GM12878 (cell line): ENCODE results near the gene CDKN2A. TPM values are rescaled to one million over a fixed set of nuclear protein-coding genes. Genes with fewer than 3 reads are reported as not detected.
A peak's percentile ranks its signal among the peaks of the same experiment; 100 is the strongest.

Experiments used
- ATAC-seq: fragments of 200-7000 bp; cut with Tn5 transposase; 3 replicates; pipeline ENCODE4 v1.9.1; 2020; ENCODE audit warnings: mild to moderate bottlenecking, moderate library complexity
- BruUV-seq: library from RNA; stranded (reverse); fragments of 400-500 nt; replicated peaks from 2 replicates; lab custom pipeline; 2021; lab: Mats Ljungman, UMichigan
- CTCF ChIA-PET: fragments of 300-600 bp; sonication (Branson Sonifier 250); formaldehyde crosslinking; extraction: SDS; loops from one replicate; lab custom pipeline; 2021; ENCODE audit warnings: inconsistent platforms; lab: Yijun Ruan, JAX
- POLR2A ChIA-PET: fragments of 350-600 bp; formaldehyde crosslinking; extraction: SDS; loops from one replicate; lab custom pipeline; 2021; ENCODE audit warnings: inconsistent platforms; lab: Charles Lee
- RAD21 ChIA-PET: fragments of 300-600 bp; sonication (Branson Sonifier 250); formaldehyde crosslinking; loops from one replicate; lab custom pipeline; 2023; ENCODE audit warnings: antibody characterized with exemption; ENCODE audit not compliant: unreplicated experiment; lab: Charles Lee
- SMC1A ChIA-PET: fragments of 300-600 bp; sonication (Branson Sonifier 250); formaldehyde crosslinking; loops from one replicate; lab custom pipeline; 2023; ENCODE audit not compliant: unreplicated experiment, uncharacterized antibody; lab: Charles Lee
- DNase-seq: peaks from one replicate; pipeline ENCODE4 v3.0.0-alpha.2; 2011; ENCODE audit warnings: low read depth, low spot score
- FAIRE-seq: peaks from 3 replicates; lab custom pipeline; 2011; peaks lifted over from hg19 to GRCh38; lab: Jason Lieb, UNC
- H2AFZ ChIP-seq: 2 replicates; pipeline ENCODE4 v1.6.0; 2011; ENCODE audit warnings: low read depth, low read length, control low read depth; ENCODE audit not compliant: control insufficient read depth
- H3K27ac ChIP-seq: 2 replicates; pipeline ENCODE4 v1.5.1; 2011; ENCODE audit warnings: control low read depth; ENCODE audit not compliant: control insufficient read depth, insufficient read depth
- H3K27me3 ChIP-seq, 2 experiments: replicated peaks in 1 of 2; 2 replicates each; pipeline versions ENCODE4 v1.6.0 to v1.6.1; 2011; ENCODE audit warnings: low read length in 1 of 2; ENCODE audit not compliant: control insufficient read depth in 2 of 2, insufficient read depth in 2 of 2
- H3K36me3 ChIP-seq, 2 experiments: 2 replicates each; pipeline ENCODE4 v1.5.1; 2011; ENCODE audit warnings: low read length in 1 of 2; ENCODE audit not compliant: control insufficient read depth in 2 of 2, insufficient read depth in 2 of 2
- H3K4me1 ChIP-seq: 2 replicates; pipeline ENCODE4 v1.6.1; 2011; ENCODE audit warnings: mild to moderate bottlenecking, low read length, moderate library complexity, mixed read lengths; ENCODE audit not compliant: control insufficient read depth, insufficient read depth
- H3K4me2 ChIP-seq: 2 replicates; pipeline ENCODE4 v1.6.0; 2011; ENCODE audit warnings: control low read depth; ENCODE audit not compliant: control insufficient read depth, insufficient read depth
- H3K4me3 ChIP-seq: fragments of 200-600 bp; sonication (generic); 2 replicates; pipeline ENCODE4 v1.5.1; 2016
- H3K79me2 ChIP-seq: 2 replicates; pipeline ENCODE4 v1.6.0; 2011; ENCODE audit warnings: low read length; ENCODE audit not compliant: control insufficient read depth, insufficient read depth
- H3K9ac ChIP-seq: 2 replicates; pipeline ENCODE4 v1.8.0; 2011; ENCODE audit warnings: low read length, control low read depth, mixed read lengths; ENCODE audit not compliant: control insufficient read depth, insufficient read depth
- H3K9me3 ChIP-seq: replicated peaks from 3 replicates; pipeline ENCODE4 v1.5.1; 2011; ENCODE audit warnings: mild to moderate bottlenecking, low read length; ENCODE audit not compliant: control insufficient read depth, insufficient read depth
- H4K20me1 ChIP-seq: 2 replicates; pipeline ENCODE4 v1.6.0; 2011; ENCODE audit not compliant: control insufficient read depth, insufficient read depth
- BACH1 ChIP-seq: fragments of 450-650 bp; IDR thresholded peaks from 2 replicates; pipeline ENCODE4 v1.6.1; 2017; ENCODE audit warnings: mild to moderate bottlenecking, borderline replicate concordance
- BHLHE40 ChIP-seq, 2 experiments: fragments of 450-650 bp in 1 of 2; IDR thresholded peaks; 2 replicates each; pipeline ENCODE4 v1.6.1; 2011 to 2017; ENCODE audit warnings: low read depth in 2 of 2, borderline replicate concordance in 1 of 2, improper control_type of control experiment in 1 of 2, low read length in 1 of 2, mild to moderate bottlenecking in 1 of 2
- FOS ChIP-seq: IDR thresholded peaks from 3 replicates; pipeline ENCODE4 v1.6.1; 2011; ENCODE audit warnings: borderline replicate concordance; ENCODE audit not compliant: insufficient read length; ENCODE audit errors: extremely low read depth
- HDAC6 ChIP-seq: fragments of 200-600 bp; sonication (generic); IDR thresholded peaks from one replicate; pipeline ENCODE4 v1.8.0; 2017; ENCODE audit warnings: antibody characterized with exemption; ENCODE audit not compliant: unreplicated experiment
- IKZF2 ChIP-seq, 2 experiments: fragments of 450-650 bp; IDR thresholded peaks; 2 replicates each; pipeline ENCODE4 v1.6.1; 2017; ENCODE audit warnings: mild to moderate bottlenecking in 2 of 2, moderate library complexity in 2 of 2
- JUND ChIP-seq: IDR thresholded peaks from 2 replicates; pipeline ENCODE4 v1.6.1; 2012; ENCODE audit warnings: low read depth, mild to moderate bottlenecking, low read length, improper control_type of control experiment, moderate library complexity
- KAT2A ChIP-seq: conservative IDR thresholded peaks from 2 replicates; pipeline ENCODE4 v1.6.1; 2011; ENCODE audit warnings: low read depth, low read length; ENCODE audit not compliant: control insufficient read depth
- KLF5 ChIP-seq: fragments of 450-650 bp; IDR thresholded peaks from 2 replicates; pipeline ENCODE4 v1.6.1; 2014; ENCODE audit warnings: mild to moderate bottlenecking; ENCODE audit not compliant: partially characterized antibody
- MEF2A ChIP-seq: IDR thresholded peaks from 2 replicates; pipeline ENCODE4 v1.6.1; 2011; ENCODE audit warnings: low read depth, mild to moderate bottlenecking, low read length, moderate library complexity; ENCODE audit not compliant: insufficient read depth
- MXI1 ChIP-seq: fragments of 150-350 bp; IDR thresholded peaks from 2 replicates; pipeline ENCODE4 v1.6.1; 2011; ENCODE audit warnings: low read depth, mild to moderate bottlenecking, inconsistent platforms, low read length, improper control_type of control experiment
- NFYA ChIP-seq: IDR thresholded peaks from 2 replicates; pipeline ENCODE4 v1.6.1; 2011; ENCODE audit warnings: low read depth, mild to moderate bottlenecking, low read length, improper control_type of control experiment, borderline replicate concordance
- NR2C1 ChIP-seq: fragments of 450-650 bp; IDR thresholded peaks from 2 replicates; pipeline ENCODE4 v1.6.1; 2017; ENCODE audit warnings: antibody characterized with exemption, mild to moderate bottlenecking, moderate library complexity
- NR2C2 ChIP-seq: IDR thresholded peaks from 2 replicates; pipeline ENCODE4 v1.6.1; 2011; ENCODE audit warnings: borderline replicate concordance, low read depth; ENCODE audit not compliant: control insufficient read depth, insufficient read length
- POU2F2 ChIP-seq: IDR thresholded peaks from 3 replicates; pipeline ENCODE4 v1.6.1; 2011; ENCODE audit warnings: low read depth, mild to moderate bottlenecking, low read length, borderline replicate concordance
- SIN3A ChIP-seq: IDR thresholded peaks from 2 replicates; pipeline ENCODE4 v1.6.1; 2012; ENCODE audit warnings: low read depth, low read length, improper control_type of control experiment
- SUPT20H ChIP-seq: IDR thresholded peaks from 2 replicates; pipeline ENCODE4 v1.6.1; 2011; ENCODE audit warnings: low read depth, mild to moderate bottlenecking, low read length, moderate library complexity, borderline replicate concordance; ENCODE audit not compliant: control insufficient read depth
- WRNIP1 ChIP-seq: IDR thresholded peaks from 2 replicates; pipeline ENCODE4 v1.6.1; 2011; ENCODE audit warnings: low read depth, low read length, improper control_type of control experiment, borderline replicate concordance
- YBX1 ChIP-seq: fragments of 450-650 bp; IDR thresholded peaks from 2 replicates; pipeline ENCODE4 v1.6.1; 2016; ENCODE audit warnings: antibody characterized with exemption
- ZNF24 ChIP-seq: fragments of 450-650 bp; IDR thresholded peaks from 2 replicates; pipeline ENCODE4 v1.6.1; 2017; ENCODE audit warnings: antibody characterized with exemption, mild to moderate bottlenecking
- ZSCAN29 ChIP-seq: fragments of 450-650 bp; IDR thresholded peaks from 2 replicates; pipeline ENCODE4 v1.6.1; 2017; ENCODE audit warnings: mild to moderate bottlenecking, moderate library complexity
- ZZZ3 ChIP-seq: IDR thresholded peaks from 2 replicates; pipeline ENCODE4 v1.6.1; 2011; ENCODE audit warnings: low read depth; ENCODE audit not compliant: control insufficient read depth, insufficient read length
- WGBS: methylation state at CpG from one replicate; pipeline ENCODE4 v1.1.6; 2016; ENCODE audit warnings: low lambda C conversion rate; ENCODE audit not compliant: insufficient replicate concordance, insufficient coverage; ENCODE audit errors: missing lambda C conversion rate; 5-methylcytosine and 5-hydroxymethylcytosine counted together
- in situ Hi-C: fragments of 300-500 bp; cut with MboI; formaldehyde crosslinking; loops from 9 replicates; pipeline ENCODE4 v1.14.3; 2018; ENCODE audit warnings: mixed read lengths
- intact Hi-C: fragments of 100-400 bp; cut with micrococcal nuclease; formaldehyde crosslinking; loops from one replicate; pipeline ENCODE4 v1.14.2; 2022; ENCODE audit not compliant: unreplicated experiment
- polyA plus RNA-seq, 11 experiments: library from polyadenylated mRNA; depleted of rRNA in 4 of 11; unstranded in 6 of 11; stranded (reverse) in 5 of 11; fragments of >200 nt; fragmentation: Nextera tagmentation in 4 of 11; fragmentation: Illumina TruSeq in 1 of 11; extraction: Ambion mirVana in 4 of 11; extraction: Trizol in 1 of 11; gene quantifications; 1 replicate in 1 of 11; 2 replicates in 10 of 11; pipeline versions ENCODE4 v1.2.1 to v1.2.3, GENCODE V29; 2011 to 2016; ENCODE audit warnings: inconsistent platforms in 2 of 11, missing spikeins in 2 of 11, low read depth in 1 of 11
- total RNA-seq, 4 experiments: library from RNA; depleted of rRNA in 3 of 4; stranded (reverse); fragments of >200 nt in 3 of 4; fragmentation: Illumina TruSeq in 1 of 4; extraction: Trizol in 1 of 4; gene quantifications; 2 replicates each; pipeline versions ENCODE4 v1.2.1 to v1.2.3, GENCODE V29; 2013 to 2021
- TF ChIP-seq, protein P1 (sequence below): IDR thresholded peaks from 2 replicates; pipeline ENCODE4 v1.6.1; 2012; ENCODE audit warnings: low read depth, low read length, improper control_type of control experiment
- TF ChIP-seq, protein P2 (sequence below): fragments of 450-650 bp; IDR thresholded peaks from 2 replicates; pipeline ENCODE4 v1.6.1; 2017; ENCODE audit warnings: low read depth, mild to moderate bottlenecking, moderate library complexity

Gene CDKN2A
- total and polyA plus RNA-seq, 10 of the 15 experiments (the other 5 are each of a cell fraction or from before 2014, with no cell fraction given), result 0.84 to 41.2 (median 18.4) TPM

DNA sequence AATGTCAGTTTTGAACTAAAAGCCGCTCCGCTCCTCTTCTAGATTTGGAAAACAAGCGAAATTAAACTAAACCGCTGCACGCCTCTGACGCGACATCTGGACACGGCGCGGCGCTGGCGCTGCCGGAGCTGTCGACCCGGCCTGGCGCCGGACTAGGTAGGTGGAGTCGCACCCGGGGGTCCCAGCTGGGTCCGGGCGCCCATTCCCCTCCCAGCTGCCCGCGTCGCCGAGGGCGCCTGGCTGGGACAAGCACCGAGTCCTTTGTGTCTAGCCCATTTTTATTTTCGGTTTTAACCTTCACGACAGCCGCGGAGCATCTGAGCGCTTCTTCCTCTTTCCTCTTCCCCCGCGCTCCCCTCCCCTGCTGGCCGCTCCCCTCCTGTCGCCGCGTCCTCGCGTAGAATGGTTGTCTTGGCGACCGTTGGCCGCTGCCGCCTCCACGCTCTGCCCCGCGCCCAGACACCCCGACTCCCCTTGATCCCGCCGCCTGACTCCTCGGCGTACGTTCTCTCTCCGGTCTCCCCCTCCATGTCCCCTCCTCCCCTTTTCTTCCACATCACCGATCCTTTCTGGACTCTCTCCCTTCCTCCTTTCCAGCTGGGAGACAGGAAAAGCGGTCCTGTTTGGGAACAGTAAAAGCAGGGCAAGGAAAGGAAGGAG is 944 bp upstream of the CDKN2A start:
- Histone ChIP-seq H3K9me3 (no peaks in the 10 kb centered on the region), H3K79me2 (peaks cover 30% of the 10 kb centered on the region), H3K36me3 (no peaks in the 10 kb centered on the region), H3K9ac (peak overlapping the region; percentile 93), H3K27ac (peak overlapping the region; percentile 91), H4K20me1 (no peaks in the 10 kb centered on the region), H3K27me3 (no peaks in the 10 kb centered on the region), H3K4me3 (peak overlapping the region; percentile 89), H2AFZ (peak overlapping the region; percentile 93), H3K4me2 (peak overlapping the region; percentile 96), H3K4me1 (peaks cover 4% of the 10 kb centered on the region; the same call in 1 of the 2 replicates)
- ATAC-seq, result peak; percentile 82
- RAD21 ChIA-PET, result interaction anchor here (1.4 to 1.9 kb wide), 3 partner anchors 8 to 182 kb away, joined by 3 to 6 read pairs (median 4); partner anchors contain the start of gene CDKN2B
- in situ Hi-C loops (no loop called here), intact Hi-C loops (no loop called here)
- SMC1A ChIA-PET, result interaction anchor here (0.5 to 3.8 kb wide), 4 partner anchors 10 to 187 kb away, joined by 3 to 16 read pairs (median 4); partner anchors contain the start of gene CDKN2B
- POLR2A ChIA-PET, result no interaction called here
- 1% methylated on average over 53 of the region's 56 CpGs for WGBS
- peak; percentile 55 for DNase-seq
- FAIRE-seq, result peak; percentile 86
- TSS peak; percentile 68 for BruUV-seq
- CTCF ChIA-PET, result interaction anchor here (0.6 to 7.9 kb wide), 6 partner anchors 13 to 1110 kb away, joined by 3 to 54 read pairs (median 4); partner anchors contain the start of gene CDKN2B
- TF ChIP-seq ZSCAN29 (no peak), MEF2A (no peak), BHLHE40 (IDR thresholded peaks at IDR 0.05; ENCODE audit: borderline replicate concordance in 1 of 2, low read depth in 2 of 2, low read length in 1 of 2) (peak in 1 of 2 experiments; percentile 52; a peak in 1 of 4 replicates), WRNIP1 (no peak), IKZF2 (IDR thresholded peaks at IDR 0.05) (peak; percentile 62 to 64; a peak in 3 of 4 replicates), ZZZ3 (no peak), SIN3A (peak; percentile 90), BACH1 (no peak), HDAC6 (no peak), MXI1 (peak; percentile 94), SUPT20H (no peak), YBX1 (no peak), ZNF24 (no peak), NFYA (no peak), KLF5 (peak; percentile 47), POU2F2 (no peak), FOS (no peak), KAT2A (no peak), NR2C2 (no peak), JUND (no peak), NR2C1 (no peak)
- TF ChIP-seq, protein P1, sequence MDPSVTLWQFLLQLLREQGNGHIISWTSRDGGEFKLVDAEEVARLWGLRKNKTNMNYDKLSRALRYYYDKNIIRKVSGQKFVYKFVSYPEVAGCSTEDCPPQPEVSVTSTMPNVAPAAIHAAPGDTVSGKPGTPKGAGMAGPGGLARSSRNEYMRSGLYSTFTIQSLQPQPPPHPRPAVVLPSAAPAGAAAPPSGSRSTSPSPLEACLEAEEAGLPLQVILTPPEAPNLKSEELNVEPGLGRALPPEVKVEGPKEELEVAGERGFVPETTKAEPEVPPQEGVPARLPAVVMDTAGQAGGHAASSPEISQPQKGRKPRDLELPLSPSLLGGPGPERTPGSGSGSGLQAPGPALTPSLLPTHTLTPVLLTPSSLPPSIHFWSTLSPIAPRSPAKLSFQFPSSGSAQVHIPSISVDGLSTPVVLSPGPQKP, result no peak
- TF ChIP-seq, protein P2, sequence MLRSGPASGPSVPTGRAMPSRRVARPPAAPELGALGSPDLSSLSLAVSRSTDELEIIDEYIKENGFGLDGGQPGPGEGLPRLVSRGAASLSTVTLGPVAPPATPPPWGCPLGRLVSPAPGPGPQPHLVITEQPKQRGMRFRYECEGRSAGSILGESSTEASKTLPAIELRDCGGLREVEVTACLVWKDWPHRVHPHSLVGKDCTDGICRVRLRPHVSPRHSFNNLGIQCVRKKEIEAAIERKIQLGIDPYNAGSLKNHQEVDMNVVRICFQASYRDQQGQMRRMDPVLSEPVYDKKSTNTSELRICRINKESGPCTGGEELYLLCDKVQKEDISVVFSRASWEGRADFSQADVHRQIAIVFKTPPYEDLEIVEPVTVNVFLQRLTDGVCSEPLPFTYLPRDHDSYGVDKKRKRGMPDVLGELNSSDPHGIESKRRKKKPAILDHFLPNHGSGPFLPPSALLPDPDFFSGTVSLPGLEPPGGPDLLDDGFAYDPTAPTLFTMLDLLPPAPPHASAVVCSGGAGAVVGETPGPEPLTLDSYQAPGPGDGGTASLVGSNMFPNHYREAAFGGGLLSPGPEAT, result no peak
